GM23248 (cell line): Measurements from ENCODE around the gene RPA1. TPM values are rescaled to one million over a fixed set of nuclear protein-coding genes. Genes with fewer than 3 reads are reported as not detected.
"Not testable (repeated sequence)": the region's sequence is repeated elsewhere in the genome, so short reads cannot be mapped to it uniquely, and the experiment has no call there.

ENCODE experiments used
- DNase-seq: peaks from one replicate; pipeline ENCODE4 v3.0.0-alpha.2; 2015
- H2AFZ ChIP-seq: fragments of 200-600 bp; sonication (generic); 2 replicates; pipeline ENCODE4 v1.6.1; 2016; ENCODE audit warnings: antibody characterized with exemption
- H3F3A ChIP-seq: fragments of 200-600 bp; sonication (generic); 2 replicates; pipeline ENCODE4 v1.6.1; 2016; ENCODE audit warnings: mild to moderate bottlenecking, antibody characterized with exemption, mixed run types; ENCODE audit not compliant: insufficient read depth
- H3K27ac ChIP-seq: fragments of 200-600 bp; sonication (generic); 2 replicates; pipeline ENCODE4 v1.5.1; 2016; ENCODE audit warnings: mild to moderate bottlenecking
- H3K27me3 ChIP-seq: fragments of 200-600 bp; sonication (generic); replicated peaks from 2 replicates; pipeline ENCODE4 v1.6.1; 2016; ENCODE audit warnings: mild to moderate bottlenecking; ENCODE audit not compliant: insufficient read depth
- H3K36me3 ChIP-seq: fragments of 200-600 bp; sonication (generic); 2 replicates; pipeline ENCODE4 v1.6.1; 2016; ENCODE audit warnings: low read depth, mild to moderate bottlenecking
- H3K4me1 ChIP-seq: fragments of 200-600 bp; sonication (generic); 2 replicates; pipeline ENCODE4 v1.6.1; 2016; ENCODE audit warnings: mild to moderate bottlenecking; ENCODE audit not compliant: insufficient read depth
- H3K4me2 ChIP-seq: fragments of 200-600 bp; sonication (generic); one replicate; pipeline ENCODE4 v1.6.1; 2016; ENCODE audit warnings: mild to moderate bottlenecking; ENCODE audit not compliant: unreplicated experiment
- H3K4me3 ChIP-seq: fragments of 200-600 bp; sonication (generic); 2 replicates; pipeline ENCODE4 v1.5.1; 2016; ENCODE audit warnings: mild to moderate bottlenecking
- H3K79me2 ChIP-seq: fragments of 200-600 bp; sonication (generic); 2 replicates; pipeline ENCODE4 v1.6.1; 2016; ENCODE audit warnings: mild to moderate bottlenecking; ENCODE audit not compliant: insufficient read depth
- H3K9ac ChIP-seq: fragments of 200-600 bp; sonication (generic); 2 replicates; pipeline ENCODE4 v1.6.1; 2016; ENCODE audit warnings: mild to moderate bottlenecking
- H3K9me2 ChIP-seq: fragments of 200-600 bp; sonication (generic); 2 replicates; pipeline ENCODE4 v1.6.1; 2016; ENCODE audit warnings: mixed run types, mild to moderate bottlenecking, moderate library complexity; ENCODE audit not compliant: insufficient read depth
- H3K9me3 ChIP-seq: fragments of 200-600 bp; sonication (generic); one replicate; pipeline ENCODE4 v1.6.1; 2017; ENCODE audit warnings: low read depth
- H4K20me1 ChIP-seq: fragments of 200-600 bp; sonication (generic); 2 replicates; pipeline ENCODE4 v1.6.0; 2016; ENCODE audit not compliant: insufficient read depth
- EZH2 ChIP-seq: fragments of 200-600 bp; sonication (generic); IDR thresholded peaks from 2 replicates; pipeline ENCODE4 v1.6.1; 2018; ENCODE audit warnings: antibody characterized with exemption, mild to moderate bottlenecking; ENCODE audit not compliant: insufficient read depth, poor library complexity, severe bottlenecking
- EZH2phosphoT487 ChIP-seq: fragments of 200-600 bp; sonication (generic); IDR thresholded peaks from 2 replicates; pipeline ENCODE4 v1.6.1; 2018; ENCODE audit warnings: antibody characterized with exemption, moderate library complexity, mild to moderate bottlenecking, low read depth; ENCODE audit not compliant: insufficient read depth
- WGBS, 2 experiments: methylation state at CpG; one replicate each; pipeline ENCODE4 v1.1.6; 2015 to 2017; ENCODE audit warnings: low lambda C conversion rate in 2 of 2, low coverage in 1 of 2; ENCODE audit errors: missing lambda C conversion rate in 2 of 2; 5-methylcytosine and 5-hydroxymethylcytosine counted together
- in situ Hi-C: fragments of 300-500 bp; cut with MboI; formaldehyde crosslinking; loops from 2 replicates; pipeline ENCODE4 v1.15.0; 2020
- polyA plus RNA-seq: library from polyadenylated mRNA; unstranded; fragments of >200 nt; fragmentation: Nextera tagmentation; extraction: Ambion mirVana; gene quantifications from 2 replicates; pipeline ENCODE4 v1.2.1, GENCODE V29; 2016
- total RNA-seq: library from RNA; depleted of rRNA; stranded (reverse); fragments of >200 nt; shearing (Covaris generic); gene quantifications from 2 replicates; pipeline ENCODE4 v1.2.3, GENCODE V29; 2014

The RPA1 gene
- total and polyA plus RNA-seq, 2 experiments from 2014 or later, result 16.4 to 37.1 TPM

DNA sequence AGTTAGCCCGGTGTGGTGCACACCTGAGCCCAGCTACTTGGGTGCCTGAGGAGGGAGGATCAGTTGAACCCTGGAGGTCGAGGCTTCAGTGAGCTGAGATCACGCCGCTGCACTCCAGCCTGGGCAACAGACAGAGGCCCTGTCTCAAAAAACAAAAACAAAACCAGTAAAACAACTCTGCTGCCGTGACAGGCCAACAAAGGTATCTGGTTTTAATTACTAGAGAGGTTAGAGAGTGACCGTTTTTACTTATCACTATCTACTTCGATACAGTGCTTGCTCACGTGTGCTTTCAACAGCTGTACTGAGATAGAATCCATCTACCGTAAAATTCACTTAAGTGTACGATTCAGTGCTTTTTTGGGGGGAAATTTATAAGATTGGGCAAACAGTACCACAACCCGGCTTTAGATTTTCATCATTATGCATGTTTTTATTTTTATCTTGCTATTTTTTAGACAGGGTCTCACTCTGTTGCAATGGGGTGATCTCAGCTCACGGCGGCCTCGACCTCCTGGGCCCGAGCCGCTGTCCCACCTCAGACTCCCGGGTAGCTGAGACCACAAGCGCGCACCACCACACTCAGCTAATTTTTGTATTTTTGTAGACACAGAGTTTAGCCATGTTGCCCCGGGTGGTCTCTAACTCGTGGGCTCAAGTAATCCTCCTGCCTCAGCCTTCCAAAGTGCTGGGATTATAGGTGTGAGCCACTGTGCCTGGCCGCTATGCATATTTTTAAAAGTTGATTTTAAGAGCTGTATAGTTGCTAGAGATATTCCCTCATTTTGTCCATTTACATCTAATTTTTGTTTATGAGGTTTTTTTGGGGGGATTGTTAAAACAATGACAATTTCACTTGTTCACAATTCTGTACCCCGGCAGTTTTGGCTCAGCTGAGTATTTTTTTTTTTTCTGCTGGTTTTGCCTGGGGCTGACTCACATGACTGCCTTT is 37.0 kb upstream of the RPA1 start:
- 68 to 70% methylated on average over 23 of the region's 23 CpGs for WGBS, 2 experiments
- peaks cover 21% of the 10 kb centered on the region for H3K79me2 ChIP-seq
- H3K36me3 ChIP-seq, result no peaks in the 10 kb centered on the region
- no peaks in the 10 kb centered on the region for H4K20me1 ChIP-seq
- peaks cover 4% of the 10 kb centered on the region for H3K4me1 ChIP-seq
- no peak overlapping the region for H3K9ac ChIP-seq
- peaks cover 10% of the 10 kb centered on the region; the same call in 1 of the 2 replicates for H3F3A ChIP-seq
- H3K27ac ChIP-seq, result no peak overlapping the region
- no peak overlapping the region for H3K4me2 ChIP-seq
- H3K9me2 ChIP-seq, result no peaks in the 10 kb centered on the region
- in situ Hi-C loops, result no loop called here
- H2AFZ ChIP-seq, result no peak overlapping the region
- TF ChIP-seq EZH2 (no peak), EZH2phosphoT487 (no peak)
- H3K27me3 ChIP-seq, result no peaks in the 10 kb centered on the region
- H3K4me3 ChIP-seq, result no peak overlapping the region
- H3K9me3 ChIP-seq, result no peaks in the 10 kb centered on the region
- DNase-seq, result no peak

DNA sequence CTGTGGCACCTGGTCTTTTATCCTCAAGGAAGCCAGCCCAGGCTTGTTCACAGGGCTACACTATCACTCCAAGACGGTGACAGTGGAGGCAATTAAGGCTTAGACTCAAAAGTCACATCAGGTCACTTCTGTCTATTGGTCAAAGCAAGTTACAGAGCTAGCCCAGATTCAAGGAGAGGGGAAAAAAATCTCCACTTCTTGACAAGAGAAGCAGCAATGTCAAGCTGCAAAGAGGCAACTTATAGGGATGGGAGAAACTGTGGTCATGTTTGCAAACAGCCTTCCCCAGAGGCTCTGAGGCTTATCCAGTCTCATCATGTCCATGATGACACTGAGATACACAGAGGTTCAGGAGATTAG is 36.4 kb upstream of the RPA1 start:
- no peak overlapping the region for H3K27ac ChIP-seq
- WGBS, 2 experiments, result 27 to 47% methylated on average over 1 of the region's 1 CpG
- in situ Hi-C loops, result no loop called here

DNA sequence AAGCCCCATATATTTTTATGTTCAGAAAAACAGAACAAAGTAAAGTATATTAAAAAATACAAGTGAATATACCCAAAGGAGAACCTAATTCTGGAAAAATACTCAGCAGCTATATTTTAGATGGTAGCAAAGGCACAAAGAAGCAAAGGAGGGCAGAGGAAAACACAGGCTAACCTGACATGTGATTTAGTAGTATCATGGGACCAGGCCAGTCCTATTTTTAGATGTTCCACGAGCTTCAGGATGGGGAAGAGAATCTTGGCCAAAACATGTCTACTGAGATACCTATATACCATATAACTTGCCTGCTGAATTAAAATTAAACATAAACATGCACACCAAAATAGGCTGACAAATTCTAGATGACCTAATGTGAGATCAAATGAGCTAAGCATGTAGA is 33.0 kb upstream of the RPA1 start:
- Histone ChIP-seq H3K9ac (no peak overlapping the region), H3K27ac (no peak overlapping the region), H2AFZ (no peak overlapping the region), H3K36me3 (0 out of 2 replicates have a peak, but pooled peaks cover 6% of the 10 kb centered on the region), H3K4me1 (no peaks in the 10 kb centered on the region), H3K9me2 (no peaks in the 10 kb centered on the region), H3K79me2 (peaks cover 13% of the 10 kb centered on the region), H3K27me3 (no peaks in the 10 kb centered on the region), H3K4me3 (no peak overlapping the region), H4K20me1 (no peaks in the 10 kb centered on the region), H3F3A (no peaks in the 10 kb centered on the region), H3K9me3 (no peaks in the 10 kb centered on the region), H3K4me2 (no peak overlapping the region)
- in situ Hi-C loops, result no loop called here
- TF ChIP-seq EZH2 (no peak), EZH2phosphoT487 (no peak)
- DNase-seq, result no peak
- WGBS, 2 experiments, result 22 to 23% methylated on average over 1 of the region's 1 CpG

More for the DNA sequence above, 36.4 kb upstream of the RPA1 start:
- H2AFZ ChIP-seq, result no peak overlapping the region
- TF ChIP-seq EZH2, result no peak
- no peak for TF ChIP-seq EZH2phosphoT487
- no peaks in the 10 kb centered on the region for H3K9me2 ChIP-seq
- H3F3A ChIP-seq, result 0 out of 2 replicates have a peak, but pooled peaks cover 4% of the 10 kb centered on the region
- no peaks in the 10 kb centered on the region for H3K27me3 ChIP-seq
- no peaks in the 10 kb centered on the region for H3K4me1 ChIP-seq
- H3K4me3 ChIP-seq, result no peak overlapping the region
- H4K20me1 ChIP-seq, result no peaks in the 10 kb centered on the region
- H3K9ac ChIP-seq, result no peak overlapping the region
- peak; percentile 25 for DNase-seq
- H3K4me2 ChIP-seq, result no peak overlapping the region
- H3K79me2 ChIP-seq, result peaks cover 21% of the 10 kb centered on the region
- H3K9me3 ChIP-seq, result no peaks in the 10 kb centered on the region
- no peaks in the 10 kb centered on the region for H3K36me3 ChIP-seq

DNA sequence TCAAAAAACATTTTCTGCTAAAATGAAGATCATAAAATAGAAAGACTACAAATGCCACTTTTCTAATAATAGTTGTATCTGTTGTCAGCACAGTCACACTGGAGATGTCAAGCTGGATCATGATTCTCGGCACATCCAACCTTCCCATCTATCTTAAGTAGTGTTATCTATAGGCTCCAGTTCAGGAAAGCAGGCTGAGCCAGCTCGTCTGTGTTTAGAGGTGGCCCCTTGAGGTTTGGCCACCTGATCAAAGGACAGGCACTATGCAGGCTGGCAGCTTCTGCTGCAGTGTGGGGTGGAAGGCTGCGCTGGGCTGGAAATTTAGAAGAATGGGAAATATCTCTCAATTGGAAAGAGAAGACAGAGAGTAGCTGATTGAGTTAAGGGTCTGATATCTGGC is 32.5 kb upstream of the RPA1 start:
- no peaks in the 10 kb centered on the region for H3K9me2 ChIP-seq
- no peak overlapping the region for H3K4me3 ChIP-seq
- 80 to 83% methylated on average over 3 of the region's 3 CpGs for WGBS, 2 experiments
- H3K4me1 ChIP-seq, result no peaks in the 10 kb centered on the region
- no peak overlapping the region for H3K4me2 ChIP-seq
- 0 out of 2 replicates have a peak, but pooled peaks cover 6% of the 10 kb centered on the region for H3K36me3 ChIP-seq
- H3K9ac ChIP-seq, result no peak overlapping the region
- TF ChIP-seq EZH2, result no peak
- TF ChIP-seq EZH2phosphoT487, result no peak
- peaks cover 7% of the 10 kb centered on the region for H3K79me2 ChIP-seq
- DNase-seq, result no peak
- H2AFZ ChIP-seq, result no peak overlapping the region
- no peaks in the 10 kb centered on the region for H4K20me1 ChIP-seq
- no peak overlapping the region for H3K27ac ChIP-seq
- no peaks in the 10 kb centered on the region for H3F3A ChIP-seq
- H3K27me3 ChIP-seq, result no peaks in the 10 kb centered on the region
- H3K9me3 ChIP-seq, result no peaks in the 10 kb centered on the region
- in situ Hi-C loops, result no loop called here

DNA sequence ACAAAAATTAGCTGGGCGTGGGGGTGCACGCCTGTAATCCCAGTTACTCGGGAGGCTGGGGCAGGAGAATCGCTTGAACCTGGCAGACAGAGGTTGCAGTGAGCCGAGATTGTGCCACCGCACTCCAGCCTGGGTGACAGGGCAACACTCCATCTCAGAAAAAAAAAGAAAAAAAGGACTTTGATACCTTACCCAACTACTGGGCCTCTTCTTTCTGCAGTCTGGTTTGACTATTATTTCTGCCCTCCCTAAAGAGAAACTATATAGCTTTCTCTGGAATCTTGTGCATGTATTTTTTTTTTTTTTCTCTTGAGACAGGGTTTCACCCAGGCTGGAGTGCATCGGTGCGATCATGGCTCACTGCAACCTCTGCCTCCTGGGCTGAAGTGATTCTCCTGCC is 32.0 kb upstream of the RPA1 start:
- H3K36me3 ChIP-seq, H3K27ac ChIP-seq, H3K4me2 ChIP-seq, in situ Hi-C loops, H3K79me2 ChIP-seq, H3K9ac ChIP-seq, H3K27me3 ChIP-seq, H3K9me3 ChIP-seq, H2AFZ ChIP-seq, H3K4me3 ChIP-seq, DNase-seq, H4K20me1 ChIP-seq, H3F3A ChIP-seq, H3K9me2 ChIP-seq, H3K4me1 ChIP-seq: not testable (repeated sequence)
- WGBS, 2 experiments, result 98 to 99% methylated on average over 8 of the region's 8 CpGs
